Iris pigment epithelial cell (primary cell): ENCODE measurements around the gene RABEP2.
"Not testable (repeated sequence)": the region's sequence is repeated elsewhere in the genome, so short reads cannot be mapped to it uniquely, and the experiment has no call there.

ENCODE experiments used
- DNase-seq: peaks from one replicate; pipeline ENCODE4 v3.0.0-alpha.2; 2011; ENCODE audit warnings: low read depth

Gene RABEP2

DNA sequence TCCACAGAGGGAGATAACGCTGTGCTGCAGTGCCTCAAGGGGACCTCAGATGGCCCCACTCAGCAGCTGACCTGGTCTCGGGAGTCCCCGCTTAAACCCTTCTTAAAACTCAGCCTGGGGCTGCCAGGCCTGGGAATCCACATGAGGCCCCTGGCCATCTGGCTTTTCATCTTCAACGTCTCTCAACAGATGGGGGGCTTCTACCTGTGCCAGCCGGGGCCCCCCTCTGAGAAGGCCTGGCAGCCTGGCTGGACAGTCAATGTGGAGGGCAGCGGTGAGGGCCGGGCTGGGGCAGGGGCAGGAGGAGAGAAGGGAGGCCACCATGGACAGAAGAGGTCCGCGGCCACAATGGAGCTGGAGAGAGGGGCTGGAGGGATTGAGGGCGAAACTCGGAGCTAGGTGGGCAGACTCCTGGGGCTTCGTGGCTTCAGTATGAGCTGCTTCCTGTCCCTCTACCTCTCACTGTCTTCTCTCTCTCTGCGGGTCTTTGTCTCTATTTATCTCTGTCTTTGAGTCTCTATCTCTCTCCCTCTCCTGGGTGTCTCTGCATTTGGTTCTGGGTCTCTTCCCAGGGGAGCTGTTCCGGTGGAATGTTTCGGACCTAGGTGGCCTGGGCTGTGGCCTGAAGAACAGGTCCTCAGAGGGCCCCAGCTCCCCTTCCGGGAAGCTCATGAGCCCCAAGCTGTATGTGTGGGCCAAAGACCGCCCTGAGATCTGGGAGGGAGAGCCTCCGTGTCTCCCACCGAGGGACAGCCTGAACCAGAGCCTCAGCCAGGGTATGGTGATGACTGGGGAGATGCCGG is 7.5 kb upstream of the RABEP2 start:
- DNase-seq = no peak

- DNase-seq = no peak
These were observed 6.8 kb upstream of the RABEP2 start, which contains the start of gene CD19 for GRCh38 chr16:28931801-28932225. Gene CD19, plus strand, starts transcription at chr16:28931971. Its CDS starts 30 bp downstream, at chr16:28932001.

DNA sequence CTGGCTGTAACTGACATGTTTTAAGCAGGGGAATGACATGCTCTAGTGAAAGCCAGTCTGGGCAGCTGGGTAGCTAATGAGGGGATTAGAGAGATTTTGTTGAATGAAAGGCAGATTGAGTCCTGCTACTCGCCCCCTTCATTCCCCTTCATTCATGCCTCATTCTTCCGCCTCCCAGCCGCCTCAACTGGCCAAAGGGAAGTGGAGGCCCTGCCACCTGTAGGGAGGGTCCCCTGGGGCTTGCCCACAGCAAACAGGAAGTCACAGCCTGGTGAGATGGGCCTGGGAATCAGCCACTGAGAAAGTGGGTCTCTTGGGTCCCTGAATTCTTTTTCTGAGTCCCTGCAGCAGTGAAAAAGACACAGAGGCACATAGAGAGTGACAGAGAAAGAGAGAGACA is 5.6 kb upstream of the RABEP2 start:
- no peak for DNase-seq

DNA sequence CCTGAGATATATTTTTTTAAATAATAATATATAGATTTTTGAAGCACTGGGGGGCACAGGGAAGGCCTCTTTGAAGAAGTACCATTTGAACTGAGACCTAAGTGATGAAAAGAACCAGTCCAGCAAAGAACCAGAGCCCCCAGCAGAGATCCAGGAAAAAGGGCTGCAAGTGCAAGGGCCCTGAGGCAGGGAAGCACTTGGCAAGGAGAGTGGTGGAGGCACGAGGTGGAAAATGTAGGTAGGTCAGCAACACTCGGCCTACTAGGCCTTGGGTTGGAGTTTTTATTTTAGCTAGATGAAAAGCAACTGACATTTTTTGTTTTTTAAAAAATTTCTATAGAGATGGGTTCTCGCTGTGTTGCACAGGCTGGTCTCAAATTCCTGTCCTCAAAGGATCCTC is 5.2 kb upstream of the RABEP2 start:
- no peak for DNase-seq

DNA sequence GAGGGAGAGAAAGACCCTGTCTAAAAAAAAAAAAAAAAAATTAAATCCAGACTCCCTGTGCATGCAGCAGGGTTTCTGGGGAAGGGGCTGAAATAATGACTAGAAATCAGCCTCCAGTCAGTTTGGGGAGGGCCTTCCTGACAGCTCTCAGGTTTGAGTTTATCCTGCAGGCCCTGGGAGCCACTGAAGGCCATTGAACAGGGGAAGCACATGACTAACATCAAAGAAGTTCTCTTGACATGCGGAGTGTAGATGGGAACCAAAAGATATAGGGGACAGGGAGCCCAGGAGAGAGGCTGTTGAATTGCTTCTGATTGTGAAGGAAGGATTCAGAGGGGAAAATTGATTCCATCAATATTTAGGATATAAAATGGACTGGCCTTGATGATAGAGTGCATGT is 2.8 kb upstream of the RABEP2 start:
- DNase-seq = no peak

- not testable (repeated sequence) for DNase-seq
These were observed 1.2 kb upstream of the RABEP2 start for GRCh38 chr16:28926284-28926683.

- DNase-seq = peak; percentile 75
These were observed 569 bp upstream of the RABEP2 start for GRCh38 chr16:28925386-28926228.

DNA sequence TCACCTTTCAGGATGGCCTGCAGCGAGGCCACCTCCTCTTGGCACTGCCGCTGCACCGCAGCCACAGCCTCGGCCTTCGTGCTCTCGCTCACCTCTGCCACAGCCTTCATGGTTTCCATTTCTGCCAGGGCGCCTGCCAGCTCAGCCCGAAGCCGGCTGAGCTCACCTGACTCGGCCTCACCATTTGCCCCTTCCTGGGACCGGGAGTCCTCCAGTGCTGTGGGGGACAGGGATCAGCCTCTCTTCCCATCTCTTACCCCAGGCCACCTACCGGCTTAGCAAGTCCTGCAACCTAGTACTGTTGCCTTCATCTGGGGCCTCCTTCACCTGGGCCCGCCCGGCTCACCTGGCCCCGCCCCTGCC is 658 bp downstream of the RABEP2 start:
- no peak for DNase-seq

GRCh38 chr16:28923652-28924398 is 1.2 kb downstream of the RABEP2 start:
- DNase-seq = no peak

DNA sequence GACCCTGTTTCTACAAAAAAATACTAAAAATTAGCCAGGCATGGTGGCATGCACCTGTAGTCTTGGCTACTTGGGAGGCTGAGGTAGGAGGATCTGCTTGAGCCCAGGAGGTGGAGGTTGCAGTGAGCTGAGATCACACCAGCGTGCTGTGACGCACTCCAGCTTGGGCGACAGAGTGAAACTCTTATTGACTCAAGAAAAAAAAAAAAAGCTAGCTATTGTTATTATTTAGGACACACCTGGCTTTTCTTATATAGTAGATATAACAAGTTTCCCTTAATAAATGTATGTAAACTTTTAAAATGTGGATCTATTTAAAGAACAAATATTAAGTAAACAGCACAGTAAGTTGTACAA is 1.8 kb downstream of the RABEP2 start:
- DNase-seq = no peak

DNA sequence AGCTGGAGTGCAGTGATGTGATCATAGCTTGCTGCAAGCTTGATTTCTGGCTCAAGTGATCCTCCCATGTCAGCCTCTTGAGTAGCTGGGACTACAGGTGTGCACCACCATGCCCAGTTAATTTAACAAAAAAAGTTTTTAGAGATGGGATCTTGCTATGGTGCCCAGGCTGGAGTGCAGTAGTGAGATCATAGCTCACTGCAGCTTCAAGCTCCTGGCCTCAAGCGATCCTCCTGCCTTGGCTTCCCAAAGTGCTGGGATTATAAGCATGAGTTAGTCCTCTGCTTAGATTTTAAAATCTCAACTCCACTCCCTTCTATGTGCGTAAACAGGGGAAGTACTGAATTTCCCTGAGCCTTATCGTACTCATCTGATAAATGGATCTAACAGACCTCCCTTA is 6.3 kb downstream of the RABEP2 start:
- no peak for DNase-seq

DNA sequence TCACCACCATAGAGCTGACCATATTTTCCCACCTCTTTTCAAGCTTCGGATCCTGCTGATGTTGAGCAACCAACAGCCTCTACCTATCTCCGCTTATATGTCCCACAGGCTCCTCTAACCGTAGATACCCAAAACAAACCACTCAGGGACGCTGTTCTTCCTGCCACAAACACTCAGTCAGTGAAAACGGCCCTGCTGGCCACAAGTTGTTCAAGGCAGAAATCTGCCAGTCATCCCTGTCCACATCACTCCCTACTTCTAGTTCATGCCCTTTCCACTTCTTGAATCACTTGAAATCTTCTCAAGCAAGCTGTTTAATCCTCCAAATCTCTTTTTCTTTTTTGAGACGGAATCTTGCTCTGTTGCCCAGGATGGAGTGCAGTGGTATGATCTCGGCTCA is 7.9 kb downstream of the RABEP2 start:
- DNase-seq = no peak

GRCh38 chr16:28915181-28915580 is 9.9 kb downstream of the RABEP2 start:
- peak; percentile 72 for DNase-seq

GRCh38 chr16:28913946-28914724 is 10.9 kb downstream of the RABEP2 start:
- DNase-seq = no peak

- no peak for DNase-seq
These were observed 12.5 kb downstream of the RABEP2 start for GRCh38 chr16:28912558-28912957.

DNA sequence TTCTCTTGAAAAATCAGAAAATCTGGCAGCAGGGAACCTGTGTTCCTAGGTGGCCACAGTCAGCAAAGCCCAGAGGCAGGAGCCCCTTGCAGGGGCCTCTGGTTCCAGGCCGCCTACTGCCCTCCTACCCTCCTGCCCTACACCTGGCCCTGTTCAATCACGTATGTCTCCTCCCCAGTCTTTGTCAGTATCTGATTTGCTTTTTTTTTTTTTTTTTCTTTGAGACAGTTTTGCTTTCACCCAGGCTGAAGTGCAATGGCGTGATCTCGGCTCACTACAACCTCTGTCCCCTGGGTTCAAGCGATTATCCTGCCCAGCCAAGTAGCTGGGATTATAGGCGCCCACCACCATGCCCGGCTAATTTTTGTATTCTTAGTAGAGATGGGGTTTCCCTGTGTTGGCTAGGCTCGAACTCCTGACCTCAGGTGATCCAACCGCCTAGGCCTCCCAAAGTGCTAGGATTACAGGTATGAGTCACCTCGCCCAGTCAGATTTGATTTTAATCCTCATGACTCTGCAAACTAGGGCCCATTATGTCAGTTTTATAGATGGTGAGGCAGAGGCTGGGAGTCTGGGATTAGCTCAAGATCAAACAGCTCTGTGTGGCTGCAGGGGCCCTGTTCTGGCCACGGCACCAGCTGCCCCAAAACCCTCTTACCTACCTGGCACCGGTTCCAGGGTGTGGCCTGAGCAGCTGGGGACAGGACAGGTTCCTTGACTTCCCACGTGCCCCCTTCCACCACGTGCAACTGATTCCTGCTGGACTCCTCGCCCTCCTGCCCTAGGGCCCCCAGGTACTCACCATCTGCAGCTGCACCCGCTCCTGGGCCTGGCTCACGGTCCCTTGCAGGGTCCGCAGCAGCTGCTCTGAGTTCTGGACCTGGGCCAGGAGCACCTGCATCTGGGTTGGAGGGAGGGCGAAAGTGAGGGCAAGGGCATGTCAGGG is 14.7 kb downstream of the RABEP2 start:
- peak; percentile 34 for DNase-seq

GRCh38 chr16:28905800-28906372 is 19.2 kb downstream of the RABEP2 start:
- DNase-seq = no peak

- no peak for DNase-seq
These were observed 19.7 kb downstream of the RABEP2 start for GRCh38 chr16:28905229-28905754.

DNA sequence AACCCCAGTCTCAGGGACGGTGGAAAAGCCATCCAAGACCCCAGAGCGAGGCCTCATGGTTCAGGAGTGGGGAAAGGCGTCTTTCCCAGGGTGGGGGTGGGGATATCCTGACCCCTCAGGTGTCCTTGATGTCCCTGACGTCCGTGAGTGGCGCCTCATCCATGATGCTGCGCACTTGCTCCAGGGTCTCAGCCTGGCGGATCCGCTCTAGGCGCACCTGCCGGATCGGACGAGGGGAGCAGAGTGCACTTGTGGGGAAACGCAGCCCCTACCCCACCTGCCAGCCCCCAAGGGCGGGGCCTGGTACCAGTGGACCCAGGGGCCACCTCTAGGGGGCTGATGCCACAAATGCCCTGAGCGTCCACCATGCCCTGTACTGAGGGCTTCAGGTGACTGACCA is 20.2 kb downstream of the RABEP2 start:
- DNase-seq = no peak

GRCh38 chr16:28904363-28904762 is 20.7 kb downstream of the RABEP2 start:
- DNase-seq = no peak
